Breast epithelium (tissue), 4 donors: ENCODE measurements around the gene PHLDA1. TPM values are rescaled to one million over a fixed set of nuclear protein-coding genes. Genes with fewer than 3 reads are reported as not detected.

Source experiments
- DNase-seq, 2 donors: peaks; one replicate each; pipeline ENCODE4 v3.0.0-alpha.2; 2019; ENCODE audit warnings: low spot score in 2 of 2
- H3K27ac ChIP-seq, 2 donors: fragments of 200-600 bp; sonication (generic) in 1 of 2; one replicate each; pipeline ENCODE4 v1.5.1; 2016 to 2019; ENCODE audit warnings: mild to moderate bottlenecking in 1 of 2
- H3K27me3 ChIP-seq, 2 donors: fragments of 200-600 bp; sonication (generic) in 1 of 2; one replicate each; pipeline versions ENCODE4 v1.5.1 to v1.6.0; 2017 to 2019; ENCODE audit warnings: control low read depth in 1 of 2, mild to moderate bottlenecking in 1 of 2
- H3K36me3 ChIP-seq: fragments of 200-600 bp; one replicate; pipeline ENCODE4 v1.5.1; 2019
- H3K4me1 ChIP-seq, 2 donors: fragments of 200-600 bp; sonication (generic); one replicate each; pipeline ENCODE4 v1.5.1; 2016 to 2019; ENCODE audit warnings: control low read depth in 1 of 2
- H3K4me3 ChIP-seq, 3 donors: fragments of 200-600 bp; sonication (generic); 1 replicate in 2 of 3; 2 replicates in 1 of 3; pipeline ENCODE4 v1.5.1; 2016 to 2019; ENCODE audit warnings: mild to moderate bottlenecking in 3 of 3, moderate library complexity in 2 of 3
- H3K9me3 ChIP-seq, 2 donors: fragments of 200-600 bp; sonication (generic) in 1 of 2; one replicate each; pipeline ENCODE4 v1.5.1; 2016 to 2019; ENCODE audit warnings: control low read depth in 1 of 2
- CTCF ChIP-seq, 3 donors: fragments of 450-650 bp; IDR thresholded peaks; one replicate each; pipeline ENCODE4 v1.5.1; 2016 to 2017; ENCODE audit warnings: antibody characterized with exemption in 3 of 3, mild to moderate bottlenecking in 3 of 3, moderate library complexity in 3 of 3
- POLR2A ChIP-seq: fragments of 450-650 bp; IDR thresholded peaks from one replicate; pipeline ENCODE4 v1.6.1; 2016; ENCODE audit warnings: antibody characterized with exemption, mild to moderate bottlenecking, moderate library complexity
- POLR2AphosphoS5 ChIP-seq, 3 donors: sonication (generic); formaldehyde crosslinking; IDR thresholded peaks; one replicate each; pipeline ENCODE4 v1.6.1; 2017; ENCODE audit warnings: antibody characterized with exemption in 3 of 3
- intact Hi-C: fragments of 100-400 bp; cut with DNase I; formaldehyde crosslinking; loops from one replicate; pipeline ENCODE4 v1.15.1; 2023; ENCODE audit warnings: low total_unique reads
- total RNA-seq, 3 donors: library from RNA; depleted of rRNA; stranded (reverse); fragments of >200 nt; gene quantifications; one replicate each; pipeline ENCODE4 v1.1.0, GENCODE V29; 2016

The PHLDA1 gene
- total RNA-seq, 3 donors from 2014 or later, result 5.8 to 32.6 (median 23.6) TPM

- Histone ChIP-seq H3K4me3 (no peak overlapping the region), H3K9me3 (peaks cover 0 to 19% of the 10 kb centered on the region in 2 donors), H3K27me3 (no peaks in the 10 kb centered on the region), H3K27ac (no peak overlapping the region), H3K36me3 (no peaks in the 10 kb centered on the region), H3K4me1 (no peaks in the 10 kb centered on the region)
- DNase-seq, result no peak
- intact Hi-C loops, result no loop called here
- TF ChIP-seq POLR2AphosphoS5 (IDR thresholded peaks at IDR 0.05) (no peak), CTCF (IDR thresholded peaks at IDR 0.05) (no peak), POLR2A (no peak)
Measured at GRCh38 chr12:76064904-76065303, 33.3 kb upstream of the PHLDA1 start.

- Histone ChIP-seq H3K27ac (no peak overlapping the region), H3K36me3 (no peaks in the 10 kb centered on the region), H3K27me3 (no peaks in the 10 kb centered on the region), H3K4me3 (no peak overlapping the region), H3K4me1 (no peaks in the 10 kb centered on the region), H3K9me3 (peaks cover 0 to 13% of the 10 kb centered on the region in 2 donors)
- intact Hi-C loops, result no loop called here
- no peak for DNase-seq
- TF ChIP-seq POLR2A (no peak), CTCF (IDR thresholded peaks at IDR 0.05) (no peak), POLR2AphosphoS5 (IDR thresholded peaks at IDR 0.05) (no peak)
Measured at GRCh38 chr12:76060111-76060510, 28.5 kb upstream of the PHLDA1 start.

GRCh38 chr12:76057326-76057725, 25.8 kb upstream of the PHLDA1 start:
- TF ChIP-seq POLR2AphosphoS5 (IDR thresholded peaks at IDR 0.05) (no peak), CTCF (IDR thresholded peaks at IDR 0.05) (no peak), POLR2A (no peak)

GRCh38 chr12:76055393-76055792, 23.8 kb upstream of the PHLDA1 start:
- no peak for DNase-seq
- intact Hi-C loops, result no loop called here
- Histone ChIP-seq H3K4me3 (no peak overlapping the region), H3K36me3 (peaks cover 8% of the 10 kb centered on the region), H3K27me3 (no peaks in the 10 kb centered on the region), H3K4me1 (no peaks in the 10 kb centered on the region), H3K9me3 (no peaks in the 10 kb centered on the region), H3K27ac (no peak overlapping the region)
- no peak for TF ChIP-seq POLR2AphosphoS5 (IDR thresholded peaks at IDR 0.05)
- no peak for TF ChIP-seq POLR2A
- TF ChIP-seq CTCF (IDR thresholded peaks at IDR 0.05), result no peak

More at GRCh38 chr12:76057326-76057725, 25.8 kb upstream of the PHLDA1 start:
- H3K4me3 ChIP-seq, result no peak overlapping the region
- H3K27ac ChIP-seq, result no peak overlapping the region
- H3K27me3 ChIP-seq, result no peaks in the 10 kb centered on the region
- H3K4me1 ChIP-seq, result no peaks in the 10 kb centered on the region
- intact Hi-C loops, result no loop called here
- H3K9me3 ChIP-seq, result no peaks in the 10 kb centered on the region
- H3K36me3 ChIP-seq, result peaks cover 5% of the 10 kb centered on the region
- no peak for DNase-seq

GRCh38 chr12:76049575-76050251, 18.1 kb upstream of the PHLDA1 start:
- Histone ChIP-seq H3K9me3 (no peaks in the 10 kb centered on the region), H3K4me3 (no peak overlapping the region), H3K36me3 (peaks cover 13% of the 10 kb centered on the region), H3K27ac (no peak overlapping the region), H3K27me3 (no peaks in the 10 kb centered on the region), H3K4me1 (no peaks in the 10 kb centered on the region)
- intact Hi-C loops, result no loop called here
- DNase-seq, result no peak
- TF ChIP-seq POLR2A (no peak), POLR2AphosphoS5 (IDR thresholded peaks at IDR 0.05) (no peak), CTCF (IDR thresholded peaks at IDR 0.05) (no peak)
